ENCODE measurements around the gene DCAF4. TPM values are rescaled to one million over a fixed set of nuclear protein-coding genes. Genes with fewer than 3 reads are reported as not detected.

Gene DCAF4
- polyA plus RNA-seq, 1 experiment, result 29.2 TPM

DNA sequence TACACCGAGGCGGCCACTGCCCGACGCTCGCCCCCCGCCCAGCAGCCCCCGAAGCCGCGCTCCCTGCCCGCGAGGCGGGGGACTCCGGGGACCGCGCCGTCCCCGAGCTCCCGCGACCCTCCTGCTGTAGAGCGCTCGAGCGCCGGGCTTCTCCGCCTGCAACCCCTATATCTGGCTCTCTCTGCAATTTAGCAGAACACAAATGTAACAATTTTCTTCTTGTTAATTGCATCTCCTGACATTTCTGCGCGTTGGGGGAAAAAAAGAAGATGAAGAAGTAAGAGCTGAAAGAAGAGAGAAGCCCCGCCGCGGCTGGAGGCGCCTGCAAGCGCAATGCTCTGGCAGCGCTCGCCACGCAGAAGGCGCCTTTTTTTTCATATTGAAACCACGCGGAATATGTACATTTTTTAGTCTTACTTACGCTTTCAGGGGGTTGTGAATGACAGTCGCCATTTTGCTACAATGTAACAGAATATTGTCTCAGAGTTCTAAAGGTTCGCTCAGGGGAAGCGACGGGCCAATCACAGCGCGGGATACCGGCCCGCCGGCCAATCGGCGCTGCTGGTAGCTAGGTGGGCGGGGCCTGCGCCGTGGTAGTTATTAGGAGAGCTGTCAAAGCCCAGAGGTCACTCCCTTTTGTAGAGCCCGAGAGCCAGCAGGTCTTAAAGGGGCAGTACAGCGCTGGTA, 32.5 kb upstream of the DCAF4 start, which contains the start of gene DPF3:
TSS of gene DPF3 (minus strand) at position 466 of the 687 bp plus-strand sequence. CDS start at position 453, 13 bp downstream.
- peak; percentile 77 for DNase-seq (ENCODE audit: low read depth)
- Histone ChIP-seq H3K4me3 (ENCODE audit: low read depth, low read length) (peak within 1 kb of the TSS; percentile 56), H3K36me3 (ENCODE audit: control insufficient read depth, insufficient read depth, low read length) (no peaks in the 10 kb centered on the region), H3K27me3 (ENCODE audit: control insufficient read depth, insufficient read depth, low read length) (no peaks in the 10 kb centered on the region)
- POLR2A ChIA-PET, result interaction anchor here (0.6 to 1.0 kb wide), 2 partner anchors 165 to 251 kb away, joined by 3 to 6 read pairs; no protein-coding TSS in a partner anchor
- TF ChIP-seq, protein P1, sequence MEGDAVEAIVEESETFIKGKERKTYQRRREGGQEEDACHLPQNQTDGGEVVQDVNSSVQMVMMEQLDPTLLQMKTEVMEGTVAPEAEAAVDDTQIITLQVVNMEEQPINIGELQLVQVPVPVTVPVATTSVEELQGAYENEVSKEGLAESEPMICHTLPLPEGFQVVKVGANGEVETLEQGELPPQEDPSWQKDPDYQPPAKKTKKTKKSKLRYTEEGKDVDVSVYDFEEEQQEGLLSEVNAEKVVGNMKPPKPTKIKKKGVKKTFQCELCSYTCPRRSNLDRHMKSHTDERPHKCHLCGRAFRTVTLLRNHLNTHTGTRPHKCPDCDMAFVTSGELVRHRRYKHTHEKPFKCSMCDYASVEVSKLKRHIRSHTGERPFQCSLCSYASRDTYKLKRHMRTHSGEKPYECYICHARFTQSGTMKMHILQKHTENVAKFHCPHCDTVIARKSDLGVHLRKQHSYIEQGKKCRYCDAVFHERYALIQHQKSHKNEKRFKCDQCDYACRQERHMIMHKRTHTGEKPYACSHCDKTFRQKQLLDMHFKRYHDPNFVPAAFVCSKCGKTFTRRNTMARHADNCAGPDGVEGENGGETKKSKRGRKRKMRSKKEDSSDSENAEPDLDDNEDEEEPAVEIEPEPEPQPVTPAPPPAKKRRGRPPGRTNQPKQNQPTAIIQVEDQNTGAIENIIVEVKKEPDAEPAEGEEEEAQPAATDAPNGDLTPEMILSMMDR (IDR thresholded peaks at IDR 0.05; ENCODE audit: insufficient read depth, low read depth, low read length), result no peak
- CTCF ChIA-PET, result interaction anchor here (1.1 to 2.6 kb wide), 10 partner anchors 11 to 383 kb away, joined by 3 to 16 read pairs (median 4); no protein-coding TSS in a partner anchor

DNA sequence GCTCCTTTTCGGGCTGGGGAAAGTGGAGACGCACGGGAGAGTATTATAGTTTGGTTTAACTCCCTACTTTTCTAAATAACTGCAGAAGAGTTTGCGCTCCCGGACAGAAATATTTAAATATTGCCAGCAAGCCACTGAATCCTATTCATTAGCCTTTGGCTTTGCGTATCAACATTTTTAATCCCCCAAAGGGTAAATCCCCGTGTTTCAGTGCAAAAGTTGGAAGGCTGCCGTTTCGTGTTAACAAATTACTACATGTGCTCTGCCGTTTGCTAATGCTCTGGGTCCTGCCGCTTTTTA, 32.0 kb upstream of the DCAF4 start:
- POLR2A ChIA-PET, result interaction anchor here (0.6 to 1.0 kb wide), 2 partner anchors 165 to 251 kb away, joined by 3 to 6 read pairs; no protein-coding TSS in a partner anchor
- Histone ChIP-seq H3K4me3 (ENCODE audit: low read depth, low read length) (peak overlapping the region; percentile 52), H3K36me3 (ENCODE audit: control insufficient read depth, insufficient read depth, low read length) (no peaks in the 10 kb centered on the region), H3K27me3 (ENCODE audit: control insufficient read depth, insufficient read depth, low read length) (no peaks in the 10 kb centered on the region)
- no peak for DNase-seq (ENCODE audit: low read depth)
- CTCF ChIA-PET, result interaction anchor here (1.1 to 2.6 kb wide), 10 partner anchors 10 to 384 kb away, joined by 3 to 16 read pairs (median 4); no protein-coding TSS in a partner anchor
- TF ChIP-seq, protein P1 (IDR thresholded peaks at IDR 0.05; ENCODE audit: insufficient read depth, low read depth, low read length), result no peak

DNA sequence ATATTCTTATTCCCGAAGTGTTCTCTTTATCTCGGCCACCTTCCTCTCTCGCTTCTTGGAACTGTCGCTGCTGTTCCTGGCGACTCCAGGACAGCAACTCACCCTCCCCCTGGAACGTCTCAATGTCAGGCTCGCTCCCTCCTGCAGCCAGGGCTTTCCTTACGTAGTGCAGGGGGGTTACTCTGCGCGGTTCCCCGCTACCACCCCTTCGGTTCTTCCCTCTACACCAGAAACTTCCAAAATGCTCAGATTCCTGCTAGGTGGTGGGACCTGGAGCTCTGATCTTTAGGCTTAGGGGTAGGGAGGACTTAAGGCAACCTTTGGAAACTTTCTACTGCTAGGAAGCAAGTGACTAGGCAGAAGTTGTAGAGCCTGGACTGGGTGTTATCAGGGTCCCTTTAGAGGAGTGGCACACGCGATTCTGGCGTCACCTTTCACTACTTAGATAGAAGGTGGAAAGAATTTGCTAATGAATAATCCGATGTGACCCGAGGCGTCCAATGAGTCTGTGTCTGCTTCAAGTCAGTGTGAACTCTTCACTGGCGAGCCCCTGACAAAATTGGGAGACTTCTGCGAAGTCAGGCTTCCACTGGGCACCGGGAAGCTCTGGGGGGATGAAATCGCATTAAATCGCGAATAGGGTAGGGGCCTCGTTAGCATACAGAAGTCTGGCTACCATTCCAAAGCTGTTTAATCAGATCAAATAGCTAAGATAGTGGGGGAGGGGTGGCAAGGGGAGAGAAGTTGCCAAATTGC, 31.5 kb upstream of the DCAF4 start:
- no peak for DNase-seq (ENCODE audit: low read depth)

DNA sequence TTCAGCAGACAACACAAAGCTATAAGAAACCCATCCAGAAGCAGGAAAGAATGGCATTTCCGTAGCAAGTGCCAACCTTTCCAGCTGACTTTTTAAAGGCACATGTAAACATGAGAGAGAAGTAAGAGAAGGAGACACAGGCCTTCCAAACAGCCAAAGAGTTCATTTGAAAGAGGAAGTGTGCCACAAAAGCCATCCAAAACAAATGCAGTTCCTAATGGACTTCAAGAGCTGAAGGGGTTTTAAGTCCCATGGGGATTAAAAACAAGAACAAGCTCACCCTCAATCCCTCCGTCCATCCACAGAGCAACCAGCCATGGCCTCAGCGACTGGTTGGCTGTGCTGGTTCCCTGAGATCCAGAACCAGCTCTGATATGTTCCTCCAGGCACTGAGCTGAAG, 27.8 kb upstream of the DCAF4 start:
- CTCF ChIA-PET, result interaction anchor here (1.7 to 5.3 kb wide), 2 partner anchors 50 to 383 kb away, joined by 5 to 44 read pairs; no protein-coding TSS in a partner anchor
- Histone ChIP-seq H3K27me3 (ENCODE audit: control insufficient read depth, insufficient read depth, low read length) (no peaks in the 10 kb centered on the region), H3K36me3 (ENCODE audit: control insufficient read depth, insufficient read depth, low read length) (no peaks in the 10 kb centered on the region), H3K4me3 (ENCODE audit: low read depth, low read length) (no peak overlapping the region)
- TF ChIP-seq, protein P1 (IDR thresholded peaks at IDR 0.05; ENCODE audit: insufficient read depth, low read depth, low read length), result no peak
- POLR2A ChIA-PET, result no interaction called here
- no peak for DNase-seq (ENCODE audit: low read depth)

More for the DNA sequence above, 31.5 kb upstream of the DCAF4 start:
- Histone ChIP-seq H3K36me3 (ENCODE audit: control insufficient read depth, insufficient read depth, low read length) (no peaks in the 10 kb centered on the region), H3K27me3 (ENCODE audit: control insufficient read depth, insufficient read depth, low read length) (no peaks in the 10 kb centered on the region), H3K4me3 (ENCODE audit: low read depth, low read length) (peak overlapping the region; percentile 52)
- TF ChIP-seq, protein P1 (IDR thresholded peaks at IDR 0.05; ENCODE audit: insufficient read depth, low read depth, low read length), result no peak
- POLR2A ChIA-PET, result interaction anchor here (1.0 kb wide), 1 partner anchor 252 kb away, joined by 6 read pairs; no protein-coding TSS in a partner anchor
- CTCF ChIA-PET, result interaction anchor here (1.2 to 2.6 kb wide), 8 partner anchors 10 to 380 kb away, joined by 3 to 16 read pairs (median 6); no protein-coding TSS in a partner anchor

DNA sequence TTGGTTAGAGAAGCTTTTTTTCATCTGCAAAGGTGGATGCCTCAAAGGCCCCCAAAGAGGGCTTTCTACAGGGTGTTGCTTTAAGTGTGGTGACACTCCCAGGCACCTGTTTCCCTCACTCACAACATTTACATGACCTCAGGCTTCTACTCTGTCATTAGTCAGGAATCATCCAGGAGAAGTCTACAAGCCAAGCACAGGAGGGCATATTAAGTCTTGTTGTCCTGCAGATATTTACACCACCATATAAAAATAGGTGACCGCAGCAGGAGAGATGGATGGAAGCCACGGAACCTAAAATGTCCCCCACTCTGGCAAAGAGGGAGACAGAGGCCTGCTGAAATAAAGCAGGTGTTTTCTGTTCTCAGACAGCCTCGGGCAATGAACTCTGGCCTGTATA, 24.9 kb upstream of the DCAF4 start:
- ChIA-PET CTCF (interaction anchor here (5.3 kb wide), 1 partner anchor 386 kb away, joined by 44 read pairs; no protein-coding TSS in a partner anchor), POLR2A (no interaction called here)
- H3K36me3 ChIP-seq (ENCODE audit: control insufficient read depth, insufficient read depth, low read length), result no peaks in the 10 kb centered on the region
- H3K27me3 ChIP-seq (ENCODE audit: control insufficient read depth, insufficient read depth, low read length), result no peaks in the 10 kb centered on the region
- DNase-seq (ENCODE audit: low read depth), result no peak
- TF ChIP-seq, protein P1 (IDR thresholded peaks at IDR 0.05; ENCODE audit: insufficient read depth, low read depth, low read length), result no peak
- H3K4me3 ChIP-seq (ENCODE audit: low read depth, low read length), result no peak overlapping the region

All from BJ (cell line).